ENCODE data around the gene SPDEF. TPM values are rescaled to one million over a fixed set of nuclear protein-coding genes. Genes with fewer than 3 reads are reported as not detected.

The SPDEF gene
- polyA plus RNA-seq, 3 donors, result 0.05 TPM; not detected in 2

GRCh38 chr6:34596798-34597197 is 40.7 kb upstream of the SPDEF start:
- no peak for DNase-seq
- WGBS (ENCODE audit: insufficient coverage), result no CpG with 5 or more reads among the region's 1 CpG
- Histone ChIP-seq H3K9me3 (replicated peaks in 1 of 2; ENCODE audit: control insufficient read depth in 1 of 2, insufficient read depth in 1 of 2, low read length in 2 of 2) (no peaks in the 10 kb centered on the region), H3K4me3 (replicated peaks in 1 of 3; ENCODE audit: low read depth in 2 of 3, low read length in 3 of 3) (no peak overlapping the region), H3K27me3 (ENCODE audit: control insufficient read depth in 2 of 2, insufficient read depth in 2 of 2, low read length in 2 of 2) (no peaks in the 10 kb centered on the region), H3K79me2 (ENCODE audit: insufficient read depth, low read length) (peaks cover 32% of the 10 kb centered on the region), H3K4me1 (ENCODE audit: control insufficient read depth in 1 of 2, insufficient read depth in 2 of 2, low read length in 2 of 2) (no peaks in the 10 kb centered on the region), H3K4me2 (replicated peaks; ENCODE audit: extremely low read depth, low read length, poor library complexity, severe bottlenecking) (no peak overlapping the region), H3K27ac (ENCODE audit: low read depth in 1 of 2, low read length in 2 of 2) (no peak overlapping the region), H4K20me1 (ENCODE audit: insufficient read depth, low read length) (peaks cover 99% of the 10 kb centered on the region), H3K9ac (ENCODE audit: insufficient read depth, low read length, poor library complexity, severe bottlenecking) (no peak overlapping the region), H2AFZ (ENCODE audit: insufficient read depth, low read depth, low read length, poor library complexity, severe bottlenecking) (no peak overlapping the region), H3K36me3 (replicated peaks in 1 of 2; ENCODE audit: control insufficient read depth in 1 of 2, insufficient read depth in 2 of 2, low read length in 2 of 2) (peaks cover 6 to 78% of the 10 kb centered on the region in 2 donors)
- intact Hi-C loops (cut with micrococcal nuclease), result no loop called here
- H3K9me3 Mint-ChIP-seq, result peaks cover 0 to 2% (median 0%) of the 10 kb centered on the region in 7 donors
- H3K4me3 Mint-ChIP-seq, result no peak overlapping the region
- no peak for TF ChIP-seq CTCF (IDR thresholded peaks at IDR 0.05)
- no peaks in the 10 kb centered on the region for H3K27me3 Mint-ChIP-seq (ENCODE audit: low read depth in 3 of 3)
- peaks cover 14% of the 10 kb centered on the region for H3K4me1 Mint-ChIP-seq
- peak overlapping the region in 3 of 7 donors; percentile 7 to 52 (median 10) for H3K27ac Mint-ChIP-seq
- peaks cover 37 to 46% of the 10 kb centered on the region in 2 donors for H3K36me3 Mint-ChIP-seq

GRCh38 chr6:34595332-34596184 is 39.4 kb upstream of the SPDEF start:
- WGBS (ENCODE audit: insufficient coverage), result 86% methylated on average over 2 of the region's 6 CpGs
- intact Hi-C loops (cut with micrococcal nuclease), result no loop called here
- H3K27ac Mint-ChIP-seq, result no peak overlapping the region

More at GRCh38 chr6:34595332-34596184, 39.4 kb upstream of the SPDEF start:
- no peak for TF ChIP-seq CTCF (IDR thresholded peaks at IDR 0.05)
- Mint-ChIP-seq H3K4me3 (no peak overlapping the region), H3K9me3 (peaks cover 0 to 2% (median 0%) of the 10 kb centered on the region in 7 donors), H3K36me3 (peaks cover 35 to 42% of the 10 kb centered on the region in 2 donors), H3K4me1 (peaks cover 14% of the 10 kb centered on the region), H3K27me3 (ENCODE audit: low read depth in 3 of 3) (no peaks in the 10 kb centered on the region)
- peaks cover 8 to 70% of the 10 kb centered on the region in 2 donors for H3K36me3 ChIP-seq (replicated peaks in 1 of 2; ENCODE audit: control insufficient read depth in 1 of 2, insufficient read depth in 2 of 2, low read length in 2 of 2)
- no peaks in the 10 kb centered on the region for H3K27me3 ChIP-seq (ENCODE audit: control insufficient read depth in 2 of 2, insufficient read depth in 2 of 2, low read length in 2 of 2)
- peaks cover 99% of the 10 kb centered on the region for H4K20me1 ChIP-seq (ENCODE audit: insufficient read depth, low read length)
- no peak overlapping the region for H2AFZ ChIP-seq (ENCODE audit: insufficient read depth, low read depth, low read length, poor library complexity, severe bottlenecking)
- H3K9me3 ChIP-seq (replicated peaks in 1 of 2; ENCODE audit: control insufficient read depth in 1 of 2, insufficient read depth in 1 of 2, low read length in 2 of 2), result no peaks in the 10 kb centered on the region
- H3K27ac ChIP-seq (ENCODE audit: low read depth in 1 of 2, low read length in 2 of 2), result no peak overlapping the region
- peaks cover 35% of the 10 kb centered on the region for H3K79me2 ChIP-seq (ENCODE audit: insufficient read depth, low read length)
- no peak overlapping the region for H3K4me3 ChIP-seq (replicated peaks in 1 of 3; ENCODE audit: low read depth in 2 of 3, low read length in 3 of 3)
- H3K4me2 ChIP-seq (replicated peaks; ENCODE audit: extremely low read depth, low read length, poor library complexity, severe bottlenecking), result no peak overlapping the region
- no peaks in the 10 kb centered on the region for H3K4me1 ChIP-seq (ENCODE audit: control insufficient read depth in 1 of 2, insufficient read depth in 2 of 2, low read length in 2 of 2)
- DNase-seq, result no peak
- H3K9ac ChIP-seq (ENCODE audit: insufficient read depth, low read length, poor library complexity, severe bottlenecking), result no peak overlapping the region

Measured in CD14-positive monocyte (primary cell).